ENCODE results near the gene USP20. TPM values are rescaled to one million over a fixed set of nuclear protein-coding genes. Genes with fewer than 3 reads are reported as not detected.

USP20 gene
- polyA plus RNA-seq, 1 of the 3 experiments (the other 2 are of a cell fraction): 22.5 TPM

- POLR2A ChIA-PET: no interaction called here
- TF ChIP-seq YY1 (IDR thresholded peaks at IDR 0.05; ENCODE audit: low read depth): no peak
- Histone ChIP-seq H3K36me3 (replicated peaks in 1 of 2; ENCODE audit: control insufficient read depth in 1 of 2, insufficient read depth in 2 of 2, low read length in 1 of 2) (peaks cover 0 to 16% of the 10 kb centered on the region in 2 experiments), H3K4me2 (no peak overlapping the region), H3K9ac (no peak overlapping the region), H3F3A (replicated peaks; ENCODE audit: insufficient read depth) (no peaks in the 10 kb centered on the region), H3K4me3 (ENCODE audit: low read depth in 2 of 2, low read length in 1 of 2) (no peak overlapping the region), H3K27ac (ENCODE audit: low read depth in 2 of 2, low read length in 1 of 2) (peak overlapping the region in 1 of 2 experiments; percentile 55; a peak in 1 of 4 replicates), H3K4me1 (ENCODE audit: control insufficient read depth in 1 of 2, insufficient read depth in 2 of 2, low read depth in 1 of 2, low read length in 1 of 2) (peaks cover 21 to 47% of the 10 kb centered on the region in 2 experiments; a peak in 3 of 4 replicates), H3K27me3 (ENCODE audit: insufficient read depth) (no peaks in the 10 kb centered on the region), H3K9me3 (no peaks in the 10 kb centered on the region), H2AFZ (ENCODE audit: low read depth) (no peak overlapping the region), H4K20me1 (ENCODE audit: insufficient read depth) (no peaks in the 10 kb centered on the region), H3K79me2 (ENCODE audit: insufficient read depth) (no peaks in the 10 kb centered on the region), H3K9me2 (no peaks in the 10 kb centered on the region)
- DNase-seq: peak; percentile 59
- WGBS (ENCODE audit: low lambda C conversion rate): 91% methylated on average over 10 of the region's 19 CpGs
- CTCF ChIA-PET: no interaction called here
These were observed 46.5 kb downstream of the USP20 start for GRCh38 chr9:129881547-129882324.

GRCh38 chr9:129884220-129885017, 49.2 kb downstream of the USP20 start:
- TF ChIP-seq GABPA (IDR thresholded peaks at IDR 0.05; ENCODE audit: low read depth) (peak; percentile 41; the same call in 1 of the 2 replicates), USF2 (IDR thresholded peaks at IDR 0.05; ENCODE audit: borderline replicate concordance, low read depth, low read length) (no peak), USF1 (IDR thresholded peaks at IDR 0.05; ENCODE audit: borderline replicate concordance, low read depth) (no peak), SMC3 (IDR thresholded peaks at IDR 0.05; ENCODE audit: low read depth, low read length) (peak; percentile 14; the same call in 1 of the 2 replicates), RAD21 (IDR thresholded peaks at IDR 0.05; ENCODE audit: low read length) (peak; percentile 35; the same call in 1 of the 2 replicates), POLR2AphosphoS5 (IDR thresholded peaks at IDR 0.05; ENCODE audit: low read depth, low read length) (peak; percentile 52; the same call in 1 of the 2 replicates), TEAD4 (IDR thresholded peaks at IDR 0.05; ENCODE audit: borderline replicate concordance, insufficient read depth) (no peak), ELF1 (IDR thresholded peaks at IDR 0.05) (peak; percentile 51), MXI1 (IDR thresholded peaks at IDR 0.05; ENCODE audit: low read depth, low read length) (peak; percentile 63; the same call in 1 of the 2 replicates), PBX3 (IDR thresholded peaks at IDR 0.05) (peak; percentile 81), NFIC (IDR thresholded peaks at IDR 0.05; ENCODE audit: borderline replicate concordance) (no peak), NRF1 (IDR thresholded peaks at IDR 0.05; ENCODE audit: low read depth, low read length) (no peak), JUND (IDR thresholded peaks at IDR 0.05) (no peak), REST (IDR thresholded peaks at IDR 0.05; ENCODE audit: low read depth, low read length) (no peak), GATA2 (CRISPR knock-in tag; IDR thresholded peaks at IDR 0.05) (no peak)
- Histone ChIP-seq H3K9me2 (no peaks in the 10 kb centered on the region), H3K4me1 (ENCODE audit: control insufficient read depth in 1 of 2, insufficient read depth in 2 of 2, low read depth in 1 of 2, low read length in 1 of 2) (peaks cover 34 to 47% of the 10 kb centered on the region in 2 experiments; a peak in 3 of 4 replicates), H3K36me3 (replicated peaks in 1 of 2; ENCODE audit: control insufficient read depth in 1 of 2, insufficient read depth in 2 of 2, low read length in 1 of 2) (peaks cover 0 to 24% of the 10 kb centered on the region in 2 experiments), H3K9ac (no peak overlapping the region), H3F3A (replicated peaks; ENCODE audit: insufficient read depth) (peaks cover 9% of the 10 kb centered on the region), H4K20me1 (ENCODE audit: insufficient read depth) (no peaks in the 10 kb centered on the region), H3K27ac (ENCODE audit: low read depth in 2 of 2, low read length in 1 of 2) (peak overlapping the region; percentile 54 to 88; a peak in 3 of 4 replicates), H3K9me3 (no peaks in the 10 kb centered on the region), H3K79me2 (ENCODE audit: insufficient read depth) (no peaks in the 10 kb centered on the region), H2AFZ (ENCODE audit: low read depth) (peak overlapping the region; percentile 36; the same call in 1 of the 2 replicates), H3K4me3 (ENCODE audit: low read depth in 2 of 2, low read length in 1 of 2) (peak overlapping the region in 1 of 2 experiments; percentile 13; a peak in 1 of 4 replicates), H3K4me2 (peak overlapping the region; percentile 44), H3K27me3 (ENCODE audit: insufficient read depth) (no peaks in the 10 kb centered on the region)
- POLR2A ChIA-PET: interaction anchor here (0.6 to 1.0 kb wide), 2 partner anchors 114 to 159 kb away, joined by 3 to 4 read pairs; partner anchors contain the start of gene FNBP1
- CTCF ChIA-PET: interaction anchor here (0.9 to 3.7 kb wide), 21 partner anchors 13 to 359 kb away, joined by 3 to 23 read pairs (median 4); partner anchors contain the start of genes C9orf78, GPR107, TOR1A and USP20
- WGBS (ENCODE audit: low lambda C conversion rate): 34% methylated on average over 12 of the region's 24 CpGs
- DNase-seq: peak; percentile 93
